Subcutaneous abdominal adipose tissue (tissue), 5 donors: ENCODE measurements around the gene GIN1.
"Not testable (repeated sequence)": the region's sequence is repeated elsewhere in the genome, so short reads cannot be mapped to it uniquely, and the experiment has no call there.

Source experiments
- H3K27ac ChIP-seq: one replicate; pipeline ENCODE4 v1.7.0; 2013; ENCODE audit warnings: low read depth, mild to moderate bottlenecking, inconsistent platforms, low read length, moderate library complexity
- H3K27me3 ChIP-seq, 5 donors: one replicate each; pipeline ENCODE4 v1.7.0; 2013; ENCODE audit warnings: low read length in 5 of 5, inconsistent platforms in 1 of 5; ENCODE audit not compliant: control insufficient read depth in 5 of 5, insufficient read depth in 4 of 5
- H3K36me3 ChIP-seq, 5 donors: one replicate each; pipeline ENCODE4 v1.7.0; 2013; ENCODE audit warnings: low read length in 5 of 5; ENCODE audit not compliant: control insufficient read depth in 5 of 5, insufficient read depth in 5 of 5
- H3K4me1 ChIP-seq, 5 donors: one replicate each; pipeline ENCODE4 v1.7.0; 2013; ENCODE audit warnings: low read length in 5 of 5, mild to moderate bottlenecking in 3 of 5, moderate library complexity in 1 of 5; ENCODE audit not compliant: control insufficient read depth in 5 of 5, insufficient read depth in 5 of 5
- H3K4me3 ChIP-seq, 5 donors: one replicate each; pipeline ENCODE4 v1.7.0; 2013; ENCODE audit warnings: low read length in 5 of 5, low read depth in 1 of 5
- H3K9ac ChIP-seq, 5 donors: one replicate each; pipeline ENCODE4 v1.7.0; 2013; ENCODE audit warnings: low read length in 5 of 5, mild to moderate bottlenecking in 4 of 5, moderate library complexity in 3 of 5
- H3K9me3 ChIP-seq, 5 donors: one replicate each; pipeline ENCODE4 v1.7.0; 2013; ENCODE audit warnings: low read length in 5 of 5; ENCODE audit not compliant: control insufficient read depth in 5 of 5
- donor health status: healthy.
- donor health status: healthy.
- donor health status: healthy.
- donor health status: healthy.
- donor health status: healthy.

Gene GIN1

GRCh38 chr5:103119765-103120606 is at the start of gene GIN1, which contains the start of gene PPIP5K2:
Gene GIN1 (minus strand): TSS chr5:103120138. CDS start chr5:103108707, 11,431 bp downstream.
Gene PPIP5K2 (plus strand): TSS chr5:103120301. CDS start chr5:103129590, 9,289 bp downstream.
- Histone ChIP-seq H3K27ac (peak within 1 kb of the TSS; percentile 95), H3K4me1 (peaks cover 0 to 32% (median 26%) of the 10 kb centered on the region in 5 donors), H3K27me3 (no peaks in the 10 kb centered on the region), H3K36me3 (no peaks in the 10 kb centered on the region), H3K9ac (peak within 1 kb of the TSS; percentile 84 to 96 (median 94)), H3K9me3 (no peaks in the 10 kb centered on the region), H3K4me3 (peak within 1 kb of the TSS; percentile 94 to 100 (median 99))

GRCh38 chr5:103166706-103167105 is 46.8 kb upstream of the GIN1 start:
- H3K36me3 ChIP-seq = peaks cover 16 to 33% (median 24%) of the 10 kb centered on the region in 5 donors
- no peak overlapping the region for H3K9ac ChIP-seq
- no peak overlapping the region for H3K4me3 ChIP-seq

GRCh38 chr5:103151156-103151555 is 31.2 kb upstream of the GIN1 start:
- Histone ChIP-seq H3K4me3 (no peak overlapping the region), H3K36me3 (peaks cover 7 to 40% (median 20%) of the 10 kb centered on the region in 5 donors), H3K4me1 (no peaks in the 10 kb centered on the region)

More at GRCh38 chr5:103166706-103167105, 46.8 kb upstream of the GIN1 start:
- Histone ChIP-seq H3K9me3 (no peaks in the 10 kb centered on the region), H3K27ac (no peak overlapping the region), H3K4me1 (no peaks in the 10 kb centered on the region), H3K27me3 (no peaks in the 10 kb centered on the region)

GRCh38 chr5:103148213-103148612 is 28.3 kb upstream of the GIN1 start:
- no peak overlapping the region for H3K9ac ChIP-seq
- H3K4me1 ChIP-seq = no peaks in the 10 kb centered on the region
- no peak overlapping the region for H3K4me3 ChIP-seq
- no peaks in the 10 kb centered on the region for H3K9me3 ChIP-seq
- no peaks in the 10 kb centered on the region for H3K27me3 ChIP-seq
- H3K27ac ChIP-seq = no peak overlapping the region
- peaks cover 2 to 23% (median 6%) of the 10 kb centered on the region in 5 donors for H3K36me3 ChIP-seq

More at GRCh38 chr5:103151156-103151555, 31.2 kb upstream of the GIN1 start:
- Histone ChIP-seq H3K9ac (no peak overlapping the region), H3K27me3 (no peaks in the 10 kb centered on the region), H3K27ac (no peak overlapping the region), H3K9me3 (no peaks in the 10 kb centered on the region)

GRCh38 chr5:103145196-103145595 is 25.3 kb upstream of the GIN1 start:
- peaks cover 0 to 15% (median 6%) of the 10 kb centered on the region in 5 donors for H3K36me3 ChIP-seq
- no peaks in the 10 kb centered on the region for H3K9me3 ChIP-seq
- H3K27me3 ChIP-seq = no peaks in the 10 kb centered on the region
- no peaks in the 10 kb centered on the region for H3K4me1 ChIP-seq
- H3K9ac ChIP-seq = no peak overlapping the region
- H3K27ac ChIP-seq = no peak overlapping the region
- no peak overlapping the region for H3K4me3 ChIP-seq

- H3K9ac ChIP-seq = not testable (repeated sequence)
Measured at GRCh38 chr5:103142132-103142531, 22.2 kb upstream of the GIN1 start.

GRCh38 chr5:103139264-103139865 is 19.4 kb upstream of the GIN1 start:
- no peak overlapping the region for H3K9ac ChIP-seq

More at GRCh38 chr5:103142132-103142531, 22.2 kb upstream of the GIN1 start:
- H3K36me3 ChIP-seq = peaks cover 5 to 10% (median 6%) of the 10 kb centered on the region in 5 donors
- not testable (repeated sequence) for H3K27me3 ChIP-seq, H3K9me3 ChIP-seq, H3K27ac ChIP-seq, H3K4me1 ChIP-seq, H3K4me3 ChIP-seq

GRCh38 chr5:103138202-103138690 is 18.3 kb upstream of the GIN1 start:
- no peaks in the 10 kb centered on the region for H3K9me3 ChIP-seq
- no peak overlapping the region for H3K9ac ChIP-seq
- no peaks in the 10 kb centered on the region for H3K4me1 ChIP-seq
- H3K36me3 ChIP-seq = peaks cover 3 to 16% (median 8%) of the 10 kb centered on the region in 5 donors
- H3K4me3 ChIP-seq = no peak overlapping the region
- no peak overlapping the region for H3K27ac ChIP-seq
- H3K27me3 ChIP-seq = no peaks in the 10 kb centered on the region

More at GRCh38 chr5:103139264-103139865, 19.4 kb upstream of the GIN1 start:
- H3K4me3 ChIP-seq = no peak overlapping the region
- peaks cover 3 to 16% (median 8%) of the 10 kb centered on the region in 5 donors for H3K36me3 ChIP-seq
- H3K9me3 ChIP-seq = no peaks in the 10 kb centered on the region
- H3K27ac ChIP-seq = no peak overlapping the region
- H3K4me1 ChIP-seq = no peaks in the 10 kb centered on the region
- H3K27me3 ChIP-seq = no peaks in the 10 kb centered on the region

- Histone ChIP-seq H3K27ac (no peak overlapping the region), H3K36me3 (peaks cover 3 to 11% (median 6%) of the 10 kb centered on the region in 5 donors), H3K9ac (no peak overlapping the region), H3K27me3 (no peaks in the 10 kb centered on the region), H3K9me3 (no peaks in the 10 kb centered on the region), H3K4me1 (no peaks in the 10 kb centered on the region), H3K4me3 (no peak overlapping the region)
Measured at GRCh38 chr5:103135461-103135860, 15.5 kb upstream of the GIN1 start.

GRCh38 chr5:103133231-103133630 is 13.3 kb upstream of the GIN1 start:
- H3K9me3 ChIP-seq = no peaks in the 10 kb centered on the region
- no peak overlapping the region for H3K4me3 ChIP-seq
- no peak overlapping the region for H3K27ac ChIP-seq
- H3K36me3 ChIP-seq = peaks cover 0 to 5% (median 2%) of the 10 kb centered on the region in 5 donors
- H3K9ac ChIP-seq = no peak overlapping the region
- H3K27me3 ChIP-seq = no peaks in the 10 kb centered on the region
- no peaks in the 10 kb centered on the region for H3K4me1 ChIP-seq
